ENCODE data around the gene AUTS2.

AUTS2 gene

DNA sequence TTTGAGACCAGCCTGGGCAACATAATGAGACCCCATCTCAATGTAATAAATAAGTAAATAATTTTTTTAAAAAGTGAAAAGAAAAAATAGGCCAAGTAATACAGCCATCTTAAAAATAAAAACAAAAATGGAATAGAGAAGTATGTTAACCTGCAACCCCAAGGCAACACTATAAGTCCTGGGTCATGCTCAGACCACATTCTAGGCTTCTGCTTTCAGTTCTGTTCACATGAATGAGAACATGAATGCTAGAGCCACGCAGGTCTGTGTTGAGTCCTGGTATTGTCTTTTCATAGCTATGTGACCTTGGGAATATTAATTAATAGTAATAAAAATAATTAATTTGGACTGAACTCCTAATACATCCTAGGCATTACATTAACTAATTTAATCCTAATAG, 284.0 kb downstream of the AUTS2 start:
- Histone ChIP-seq H3K36me3 (ENCODE audit: control insufficient read depth, insufficient read depth, low read length) (no peaks in the 10 kb centered on the region), H3K9me3 (ENCODE audit: control insufficient read depth, insufficient read depth, low read depth, low read length) (no peaks in the 10 kb centered on the region), H3K4me3 (ENCODE audit: low read depth, low read length) (no peak overlapping the region), H3K27ac (ENCODE audit: low read depth, low read length) (no peak overlapping the region), H3K27me3 (ENCODE audit: control insufficient read depth, insufficient read depth, low read length) (no peaks in the 10 kb centered on the region), H3K4me1 (ENCODE audit: control insufficient read depth, insufficient read depth, low read length) (no peaks in the 10 kb centered on the region), H3K9ac (ENCODE audit: low read length) (no peak overlapping the region)

DNA sequence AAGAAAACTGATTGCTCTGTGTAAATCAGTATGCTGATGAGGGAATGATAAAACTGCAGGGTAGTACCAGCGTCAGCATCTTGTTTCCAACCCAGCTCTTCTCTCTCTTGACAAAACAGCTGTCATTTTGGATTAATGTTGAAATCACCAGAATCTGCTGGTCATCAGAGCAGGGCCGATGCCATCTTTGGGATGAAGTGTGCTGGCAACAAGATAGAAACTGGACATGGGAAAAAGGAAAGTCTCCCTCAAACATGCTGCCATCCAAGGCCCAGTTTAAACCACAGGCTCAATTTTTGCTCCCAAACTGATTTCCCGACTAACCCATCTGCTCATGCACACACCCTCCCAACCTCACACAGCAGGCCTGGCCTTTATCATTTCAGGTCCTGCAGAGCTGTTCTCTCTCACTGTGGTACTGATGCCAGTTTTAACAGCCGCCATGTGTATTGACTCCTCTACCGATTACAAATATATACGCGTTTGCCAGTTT, 285.2 kb downstream of the AUTS2 start:
- no peaks in the 10 kb centered on the region for H3K4me1 ChIP-seq (ENCODE audit: control insufficient read depth, insufficient read depth, low read length)
- H3K27me3 ChIP-seq (ENCODE audit: control insufficient read depth, insufficient read depth, low read length): no peaks in the 10 kb centered on the region
- H3K36me3 ChIP-seq (ENCODE audit: control insufficient read depth, insufficient read depth, low read length): no peaks in the 10 kb centered on the region
- no peak overlapping the region for H3K4me3 ChIP-seq (ENCODE audit: low read depth, low read length)
- no peaks in the 10 kb centered on the region for H3K9me3 ChIP-seq (ENCODE audit: control insufficient read depth, insufficient read depth, low read depth, low read length)
- H3K27ac ChIP-seq (ENCODE audit: low read depth, low read length): no peak overlapping the region
- H3K9ac ChIP-seq (ENCODE audit: low read length): no peak overlapping the region

DNA sequence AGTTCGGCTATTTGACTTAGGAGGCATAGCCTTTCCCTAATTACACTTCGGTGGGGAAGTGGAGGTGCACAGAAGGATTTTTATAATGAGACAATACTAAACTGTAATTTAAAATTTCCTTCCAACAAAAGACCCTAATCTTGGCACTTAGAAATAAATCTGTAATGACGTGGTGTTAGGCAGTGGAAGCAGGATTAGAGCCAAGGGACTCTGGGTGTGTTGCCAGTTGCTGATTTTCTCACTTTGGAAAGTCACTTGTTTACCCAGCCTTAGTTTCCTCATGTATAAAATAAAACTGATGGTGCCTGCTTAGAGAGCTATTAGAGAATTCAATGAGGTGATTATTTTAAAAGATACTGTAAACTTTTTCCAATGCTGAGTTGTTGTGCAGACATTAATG, 287.2 kb downstream of the AUTS2 start:
- H3K9ac ChIP-seq (ENCODE audit: low read length): no peak overlapping the region
- no peaks in the 10 kb centered on the region for H3K9me3 ChIP-seq (ENCODE audit: control insufficient read depth, insufficient read depth, low read depth, low read length)
- no peaks in the 10 kb centered on the region for H3K27me3 ChIP-seq (ENCODE audit: control insufficient read depth, insufficient read depth, low read length)
- no peaks in the 10 kb centered on the region for H3K36me3 ChIP-seq (ENCODE audit: control insufficient read depth, insufficient read depth, low read length)
- no peak overlapping the region for H3K4me3 ChIP-seq (ENCODE audit: low read depth, low read length)
- H3K4me1 ChIP-seq (ENCODE audit: control insufficient read depth, insufficient read depth, low read length): no peaks in the 10 kb centered on the region
- H3K27ac ChIP-seq (ENCODE audit: low read depth, low read length): no peak overlapping the region

DNA sequence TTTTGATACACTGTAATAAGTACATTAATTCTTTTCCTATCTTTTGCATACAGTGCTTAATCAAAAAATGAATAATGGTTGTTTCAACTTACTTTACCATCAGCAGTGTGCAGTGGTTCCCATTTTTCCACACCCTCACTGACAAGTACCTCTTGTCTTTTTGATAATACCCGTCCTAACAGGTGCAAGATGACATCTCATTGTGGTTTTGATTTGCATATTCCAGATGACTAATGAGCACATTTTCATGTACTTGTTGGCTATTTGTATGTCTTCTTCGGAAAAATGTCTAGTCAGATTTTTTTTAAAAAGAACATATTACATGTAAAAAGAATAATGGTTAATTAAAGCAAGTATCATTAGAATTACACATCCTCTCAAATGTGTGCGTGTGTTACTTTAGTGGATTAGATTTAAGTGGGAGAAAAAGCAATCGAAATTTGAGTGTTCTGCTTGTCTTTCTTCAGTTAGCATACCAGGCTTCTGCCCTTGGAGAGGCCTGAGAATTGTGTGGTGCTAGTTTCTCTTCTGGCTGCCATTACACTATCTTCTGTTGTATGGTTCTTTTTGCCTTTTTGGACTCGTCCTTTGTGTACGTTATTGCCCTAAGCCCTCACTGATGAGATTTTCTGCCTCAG, 291.2 kb downstream of the AUTS2 start:
- Histone ChIP-seq H3K27me3 (ENCODE audit: control insufficient read depth, insufficient read depth, low read length) (no peaks in the 10 kb centered on the region), H3K36me3 (ENCODE audit: control insufficient read depth, insufficient read depth, low read length) (no peaks in the 10 kb centered on the region), H3K9ac (ENCODE audit: low read length) (no peak overlapping the region), H3K4me1 (ENCODE audit: control insufficient read depth, insufficient read depth, low read length) (peaks cover 12% of the 10 kb centered on the region), H3K27ac (ENCODE audit: low read depth, low read length) (no peak overlapping the region), H3K4me3 (ENCODE audit: low read depth, low read length) (no peak overlapping the region), H3K9me3 (ENCODE audit: control insufficient read depth, insufficient read depth, low read depth, low read length) (no peaks in the 10 kb centered on the region)

DNA sequence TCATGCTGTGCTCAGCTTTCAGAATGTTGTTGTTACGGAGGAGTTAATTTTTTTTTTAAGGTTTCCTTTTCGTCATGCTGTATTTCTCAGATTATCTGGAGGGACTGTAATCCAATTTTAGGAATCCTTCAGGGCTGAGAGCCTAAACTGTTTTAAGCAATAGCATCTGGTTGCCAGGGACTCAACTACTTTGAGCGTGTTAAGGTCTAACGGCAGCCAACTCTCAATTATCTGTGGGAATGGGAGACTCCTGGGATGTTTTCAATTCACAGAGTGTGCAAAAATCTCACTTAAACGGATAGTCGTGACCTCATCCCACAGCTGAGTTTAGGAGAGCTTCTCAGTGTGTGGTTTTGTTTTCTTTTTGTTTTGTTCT, 291.7 kb downstream of the AUTS2 start:
- H3K4me3 ChIP-seq (ENCODE audit: low read depth, low read length): no peak overlapping the region
- no peak overlapping the region for H3K9ac ChIP-seq (ENCODE audit: low read length)
- peaks cover 12% of the 10 kb centered on the region for H3K4me1 ChIP-seq (ENCODE audit: control insufficient read depth, insufficient read depth, low read length)
- no peak overlapping the region for H3K27ac ChIP-seq (ENCODE audit: low read depth, low read length)
- no peaks in the 10 kb centered on the region for H3K9me3 ChIP-seq (ENCODE audit: control insufficient read depth, insufficient read depth, low read depth, low read length)
- H3K27me3 ChIP-seq (ENCODE audit: control insufficient read depth, insufficient read depth, low read length): no peaks in the 10 kb centered on the region
- H3K36me3 ChIP-seq (ENCODE audit: control insufficient read depth, insufficient read depth, low read length): no peaks in the 10 kb centered on the region

DNA sequence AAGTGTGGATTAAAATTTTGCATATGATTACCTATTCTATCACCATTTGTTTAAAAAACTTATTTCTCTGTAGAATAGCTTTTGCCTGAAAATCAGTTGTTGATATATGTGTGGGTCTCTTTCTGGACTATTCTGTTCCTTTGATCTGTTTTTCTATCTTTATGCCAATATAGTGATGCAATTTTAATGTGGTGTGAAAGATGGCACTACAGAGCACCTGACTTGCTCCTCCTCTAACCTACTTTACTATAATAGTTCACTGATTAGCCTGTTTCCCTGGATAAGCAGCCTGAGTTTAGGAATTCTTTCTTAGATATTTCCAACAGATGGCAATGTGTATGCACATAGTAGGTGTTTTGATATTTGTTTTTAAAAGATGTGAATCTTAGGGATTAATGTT, 294.5 kb downstream of the AUTS2 start:
- Histone ChIP-seq H3K27ac (ENCODE audit: low read depth, low read length) (no peak overlapping the region), H3K4me1 (ENCODE audit: control insufficient read depth, insufficient read depth, low read length) (peaks cover 12% of the 10 kb centered on the region), H3K27me3 (ENCODE audit: control insufficient read depth, insufficient read depth, low read length) (no peaks in the 10 kb centered on the region), H3K9ac (ENCODE audit: low read length) (no peak overlapping the region), H3K4me3 (ENCODE audit: low read depth, low read length) (no peak overlapping the region), H3K36me3 (ENCODE audit: control insufficient read depth, insufficient read depth, low read length) (no peaks in the 10 kb centered on the region), H3K9me3 (ENCODE audit: control insufficient read depth, insufficient read depth, low read depth, low read length) (no peaks in the 10 kb centered on the region)

DNA sequence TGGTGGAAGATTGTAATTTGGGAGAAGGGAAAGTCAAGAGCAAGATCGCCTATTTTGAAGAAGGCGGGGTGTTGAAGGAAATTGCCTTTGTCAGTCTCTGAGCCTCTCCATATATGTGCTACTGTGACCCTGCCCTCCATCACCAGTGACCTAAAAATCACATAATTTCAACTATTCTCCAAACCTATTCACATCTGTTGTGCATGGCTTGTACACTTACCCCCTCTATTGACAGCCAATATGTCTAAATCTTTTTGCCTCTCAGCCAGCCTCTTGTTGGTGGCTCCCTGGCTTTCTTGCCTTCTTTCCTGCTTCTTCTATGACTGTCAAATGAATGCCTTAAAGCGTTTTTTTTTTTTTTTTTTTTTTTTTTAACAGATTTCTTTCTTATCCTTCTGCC, 295.6 kb downstream of the AUTS2 start:
- Histone ChIP-seq H3K27me3 (ENCODE audit: control insufficient read depth, insufficient read depth, low read length) (no peaks in the 10 kb centered on the region), H3K36me3 (ENCODE audit: control insufficient read depth, insufficient read depth, low read length) (no peaks in the 10 kb centered on the region), H3K9me3 (ENCODE audit: control insufficient read depth, insufficient read depth, low read depth, low read length) (no peaks in the 10 kb centered on the region), H3K27ac (ENCODE audit: low read depth, low read length) (no peak overlapping the region), H3K4me3 (ENCODE audit: low read depth, low read length) (no peak overlapping the region), H3K9ac (ENCODE audit: low read length) (no peak overlapping the region), H3K4me1 (ENCODE audit: control insufficient read depth, insufficient read depth, low read length) (peaks cover 12% of the 10 kb centered on the region)

DNA sequence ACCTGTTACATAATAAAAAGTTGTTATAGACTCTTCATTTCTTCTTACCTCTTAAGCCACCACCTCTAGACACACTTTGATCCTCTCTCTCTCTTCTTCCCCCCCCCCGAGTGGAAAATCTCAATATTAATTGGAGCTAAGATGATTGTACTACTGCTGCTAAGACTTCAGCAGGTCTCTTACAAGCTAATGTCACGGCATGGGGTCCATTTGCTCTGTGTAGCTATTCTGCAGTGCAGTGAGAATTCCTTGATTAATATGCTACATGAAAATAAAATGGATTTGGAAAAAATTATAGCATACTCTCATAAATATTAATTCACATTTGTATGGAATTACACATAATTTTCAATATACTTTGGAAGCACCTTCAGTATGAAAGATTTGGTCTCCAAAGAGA, 297.2 kb downstream of the AUTS2 start:
- no peak overlapping the region for H3K27ac ChIP-seq (ENCODE audit: low read depth, low read length)
- peaks cover 12% of the 10 kb centered on the region for H3K4me1 ChIP-seq (ENCODE audit: control insufficient read depth, insufficient read depth, low read length)
- H3K36me3 ChIP-seq (ENCODE audit: control insufficient read depth, insufficient read depth, low read length): no peaks in the 10 kb centered on the region
- no peak overlapping the region for H3K4me3 ChIP-seq (ENCODE audit: low read depth, low read length)
- H3K9ac ChIP-seq (ENCODE audit: low read length): no peak overlapping the region
- H3K9me3 ChIP-seq (ENCODE audit: control insufficient read depth, insufficient read depth, low read depth, low read length): no peaks in the 10 kb centered on the region
- H3K27me3 ChIP-seq (ENCODE audit: control insufficient read depth, insufficient read depth, low read length): no peaks in the 10 kb centered on the region

DNA sequence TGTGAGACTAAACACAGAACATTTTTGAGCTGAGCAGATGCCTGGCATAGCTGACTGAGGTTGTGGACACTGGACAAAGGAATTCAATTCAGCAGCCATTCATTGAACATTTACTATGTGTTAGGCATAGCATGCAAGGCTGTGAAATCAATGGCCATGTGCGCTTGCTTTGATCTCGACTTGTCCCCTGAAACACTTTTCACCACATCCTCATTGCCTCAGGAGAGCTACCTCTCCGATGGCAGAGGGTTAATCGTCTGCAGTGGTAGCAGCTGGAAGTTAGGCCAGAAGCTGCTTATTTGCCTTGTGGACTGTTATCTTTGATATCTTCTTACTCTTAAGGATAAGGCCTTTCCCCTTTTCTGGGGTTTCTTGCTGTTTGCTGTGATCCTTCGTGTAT, 297.8 kb downstream of the AUTS2 start:
- no peaks in the 10 kb centered on the region for H3K9me3 ChIP-seq (ENCODE audit: control insufficient read depth, insufficient read depth, low read depth, low read length)
- H3K4me3 ChIP-seq (ENCODE audit: low read depth, low read length): no peak overlapping the region
- H3K9ac ChIP-seq (ENCODE audit: low read length): no peak overlapping the region
- peaks cover 12% of the 10 kb centered on the region for H3K4me1 ChIP-seq (ENCODE audit: control insufficient read depth, insufficient read depth, low read length)
- H3K27me3 ChIP-seq (ENCODE audit: control insufficient read depth, insufficient read depth, low read length): no peaks in the 10 kb centered on the region
- no peak overlapping the region for H3K27ac ChIP-seq (ENCODE audit: low read depth, low read length)
- no peaks in the 10 kb centered on the region for H3K36me3 ChIP-seq (ENCODE audit: control insufficient read depth, insufficient read depth, low read length)

DNA sequence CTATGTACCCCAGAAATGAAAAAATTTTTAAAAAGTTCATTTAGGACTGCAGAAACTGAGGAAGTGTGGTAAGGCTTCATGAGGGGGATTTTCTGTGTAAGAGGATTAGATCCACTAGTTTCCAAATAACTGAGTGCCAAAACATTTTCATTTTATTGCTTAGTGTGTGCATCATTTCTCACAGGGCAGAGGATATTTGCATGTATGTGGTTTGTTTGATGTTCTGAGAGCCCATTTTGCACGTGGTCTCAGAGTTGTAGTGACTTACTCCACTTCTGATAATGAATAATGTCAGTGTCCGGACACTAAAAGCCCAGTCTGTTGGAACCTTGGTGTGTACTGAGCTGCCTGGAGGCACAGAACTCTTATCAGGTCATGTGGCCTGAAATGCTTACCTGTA, 299.9 kb downstream of the AUTS2 start:
- H3K4me1 ChIP-seq (ENCODE audit: control insufficient read depth, insufficient read depth, low read length): peaks cover 9% of the 10 kb centered on the region
- no peaks in the 10 kb centered on the region for H3K27me3 ChIP-seq (ENCODE audit: control insufficient read depth, insufficient read depth, low read length)
- no peaks in the 10 kb centered on the region for H3K9me3 ChIP-seq (ENCODE audit: control insufficient read depth, insufficient read depth, low read depth, low read length)
- no peak overlapping the region for H3K9ac ChIP-seq (ENCODE audit: low read length)
- H3K36me3 ChIP-seq (ENCODE audit: control insufficient read depth, insufficient read depth, low read length): no peaks in the 10 kb centered on the region
- no peak overlapping the region for H3K4me3 ChIP-seq (ENCODE audit: low read depth, low read length)
- no peak overlapping the region for H3K27ac ChIP-seq (ENCODE audit: low read depth, low read length)

GRCh38 chr7:69903410-69903809, 305.1 kb downstream of the AUTS2 start:
- H3K4me1 ChIP-seq (ENCODE audit: control insufficient read depth, insufficient read depth, low read length): no peaks in the 10 kb centered on the region
- no peak overlapping the region for H3K9ac ChIP-seq (ENCODE audit: low read length)
- no peaks in the 10 kb centered on the region for H3K27me3 ChIP-seq (ENCODE audit: control insufficient read depth, insufficient read depth, low read length)
- H3K9me3 ChIP-seq (ENCODE audit: control insufficient read depth, insufficient read depth, low read depth, low read length): no peaks in the 10 kb centered on the region
- H3K4me3 ChIP-seq (ENCODE audit: low read depth, low read length): no peak overlapping the region
- H3K36me3 ChIP-seq (ENCODE audit: control insufficient read depth, insufficient read depth, low read length): no peaks in the 10 kb centered on the region
- H3K27ac ChIP-seq (ENCODE audit: low read depth, low read length): no peak overlapping the region
